H9 (cell line): ENCODE data around the gene MUC5AC. TPM values are rescaled to one million over a fixed set of nuclear protein-coding genes. Genes with fewer than 3 reads are reported as not detected.

Source experiments
- DNase-seq: peaks from one replicate; pipeline ENCODE4 v3.0.0-alpha.2; 2017
- H2AFZ ChIP-seq: one replicate; pipeline ENCODE4 v1.6.1; 2013; ENCODE audit warnings: mild to moderate bottlenecking, low read length, control low read depth, moderate library complexity
- H2AK5ac ChIP-seq: 2 replicates; pipeline ENCODE4 v1.6.1; 2013; ENCODE audit warnings: low read length, control low read depth, mixed read lengths; ENCODE audit not compliant: insufficient read length
- H2BK120ac ChIP-seq: one replicate; pipeline ENCODE4 v1.6.1; 2013; ENCODE audit warnings: low read depth, mild to moderate bottlenecking, low read length, control low read depth, inconsistent platforms; ENCODE audit not compliant: poor library complexity, severe bottlenecking
- H2BK12ac ChIP-seq: 2 replicates; pipeline ENCODE4 v1.6.1; 2013; ENCODE audit warnings: low read length, control low read depth, mixed read lengths, low read depth; ENCODE audit not compliant: insufficient read length
- H2BK15ac ChIP-seq: 2 replicates; pipeline ENCODE4 v1.6.1; 2013; ENCODE audit warnings: low read depth, low read length, control low read depth
- H2BK20ac ChIP-seq: one replicate; pipeline ENCODE4 v1.6.1; 2013; ENCODE audit warnings: low read depth, mild to moderate bottlenecking, low read length, control low read depth, inconsistent platforms; ENCODE audit not compliant: poor library complexity, severe bottlenecking
- H2BK5ac ChIP-seq: 2 replicates; pipeline ENCODE4 v1.6.1; 2013; ENCODE audit warnings: low read length, control low read depth, mixed read lengths; ENCODE audit not compliant: insufficient read length
- H3K14ac ChIP-seq: 2 replicates; pipeline ENCODE4 v1.6.1; 2013; ENCODE audit warnings: low read length, control low read depth; ENCODE audit not compliant: insufficient read depth
- H3K18ac ChIP-seq: 2 replicates; pipeline ENCODE4 v1.6.1; 2013; ENCODE audit warnings: low read depth, mild to moderate bottlenecking, mixed read lengths, low read length, control low read depth; ENCODE audit not compliant: insufficient read length
- H3K23ac ChIP-seq: 2 replicates; pipeline ENCODE4 v1.6.1; 2013; ENCODE audit warnings: low read length, control low read depth, mixed read lengths, low read depth; ENCODE audit not compliant: insufficient read length
- H3K23me2 ChIP-seq: 2 replicates; pipeline ENCODE4 v1.6.1; 2013; ENCODE audit warnings: low read depth, mild to moderate bottlenecking, mixed read lengths, low read length, control low read depth; ENCODE audit not compliant: insufficient read length, poor library complexity, severe bottlenecking
- H3K27ac ChIP-seq: 2 replicates; pipeline ENCODE4 v1.5.1; 2013; ENCODE audit warnings: low read length, control low read depth, mixed read lengths, low read depth; ENCODE audit not compliant: insufficient read length
- H3K27me3 ChIP-seq: 2 replicates; pipeline ENCODE4 v1.6.1; 2013; ENCODE audit warnings: low read length, control low read depth, inconsistent platforms; ENCODE audit not compliant: insufficient read depth
- H3K4ac ChIP-seq: 2 replicates; pipeline ENCODE4 v1.6.1; 2013; ENCODE audit warnings: low read depth, mild to moderate bottlenecking, control low read depth, inconsistent platforms, low read length, moderate library complexity
- H3K4me1 ChIP-seq: 2 replicates; pipeline ENCODE4 v1.6.1; 2013; ENCODE audit warnings: low read length, control low read depth, inconsistent platforms; ENCODE audit not compliant: insufficient read depth
- H3K4me2 ChIP-seq: 2 replicates; pipeline ENCODE4 v1.6.1; 2013; ENCODE audit warnings: low read length, control low read depth, mixed read lengths; ENCODE audit not compliant: insufficient read length, insufficient read depth
- H3K56ac ChIP-seq: 2 replicates; pipeline ENCODE4 v1.6.1; 2013; ENCODE audit warnings: low read depth, mild to moderate bottlenecking, mixed read lengths, low read length, control low read depth; ENCODE audit not compliant: insufficient read length
- H3K79me1 ChIP-seq: 2 replicates; pipeline ENCODE4 v1.6.1; 2013; ENCODE audit warnings: low read depth, mild to moderate bottlenecking, moderate library complexity, low read length, control low read depth, inconsistent platforms; ENCODE audit not compliant: insufficient read depth, poor library complexity, severe bottlenecking
- H3K79me2 ChIP-seq: 2 replicates; pipeline ENCODE4 v1.6.1; 2013; ENCODE audit warnings: low read length, control low read depth, inconsistent platforms; ENCODE audit not compliant: insufficient read depth
- H3K9ac ChIP-seq: 2 replicates; pipeline ENCODE4 v1.6.1; 2013; ENCODE audit warnings: low read length, control low read depth, mixed read lengths; ENCODE audit not compliant: insufficient read length; ENCODE audit errors: extremely low read depth
- H3K9me3 ChIP-seq: one replicate; pipeline ENCODE4 v1.6.1; 2013; ENCODE audit warnings: low read depth, low read length, inconsistent platforms; ENCODE audit not compliant: control insufficient read depth
- H3T11ph ChIP-seq: one replicate; pipeline ENCODE4 v1.6.1; 2013; ENCODE audit warnings: mild to moderate bottlenecking, low read length, control low read depth, inconsistent platforms
- H4K20me1 ChIP-seq: one replicate; pipeline ENCODE4 v1.6.1; 2013; ENCODE audit not compliant: control insufficient read depth, insufficient read length, insufficient read depth
- H4K5ac ChIP-seq: 2 replicates; pipeline ENCODE4 v1.6.1; 2013; ENCODE audit warnings: low read depth, mild to moderate bottlenecking, mixed read lengths, low read length, control low read depth; ENCODE audit not compliant: insufficient read length
- H4K8ac ChIP-seq: replicated peaks from 2 replicates; pipeline ENCODE4 v1.6.1; 2013; ENCODE audit warnings: low read length, control low read depth, mixed read lengths, low read depth; ENCODE audit not compliant: insufficient read length
- H4K91ac ChIP-seq: 2 replicates; pipeline ENCODE4 v1.6.1; 2013; ENCODE audit warnings: low read depth, mild to moderate bottlenecking, moderate library complexity, mixed read lengths, low read length, control low read depth; ENCODE audit not compliant: insufficient read length
- H3K27ac Mint-ChIP-seq, 3 experiments: 2 replicates in 2 of 3; 3 replicates in 1 of 3; pipeline ENCODE4 v1.8.0; 2020 to 2021; ENCODE audit warnings: mixed read lengths in 3 of 3, mild to moderate bottlenecking in 1 of 3, moderate library complexity in 1 of 3
- H3K27me3 Mint-ChIP-seq: 2 replicates; pipeline ENCODE4 v1.8.0; 2021; ENCODE audit warnings: low read depth, mild to moderate bottlenecking, moderate library complexity, mixed read lengths
- H3K36me3 Mint-ChIP-seq, 3 experiments: 2 replicates in 2 of 3; 3 replicates in 1 of 3; pipeline ENCODE4 v1.8.0; 2020 to 2021; ENCODE audit warnings: low read depth in 3 of 3, mixed read lengths in 3 of 3; ENCODE audit not compliant: insufficient read depth in 1 of 3
- H3K4me1 Mint-ChIP-seq, 2 experiments: 2 replicates each; pipeline ENCODE4 v1.8.0; 2020; ENCODE audit warnings: mixed read lengths in 2 of 2
- H3K4me3 Mint-ChIP-seq, 2 experiments: 2 replicates in 1 of 2; 3 replicates in 1 of 2; pipeline ENCODE4 v1.8.0; 2020 to 2021; ENCODE audit warnings: mild to moderate bottlenecking in 2 of 2, mixed read lengths in 2 of 2, moderate library complexity in 1 of 2
- H3K9me3 Mint-ChIP-seq, 2 experiments: 2 replicates in 1 of 2; 3 replicates in 1 of 2; pipeline ENCODE4 v1.8.0; 2020; ENCODE audit warnings: mild to moderate bottlenecking in 2 of 2, mixed read lengths in 2 of 2, moderate library complexity in 1 of 2
- WGBS: extraction: QIAGEN DNeasy Blood & Tissue Kit; methylation state at CpG from one replicate; pipeline ENCODE4 v1.1.7; 2013; ENCODE audit warnings: missing lambda C conversion rate, low lambda C conversion rate, mixed read lengths; ENCODE audit not compliant: insufficient read length; ENCODE audit errors: extremely low coverage; 5-methylcytosine and 5-hydroxymethylcytosine counted together
- total RNA-seq: library from RNA; stranded (reverse); gene quantifications from 2 replicates; pipeline ENCODE4 v1.2.1, GENCODE V29; 2021
- TF ChIP-seq, protein P1 (sequence below): fragments of 200-600 bp; sonication (generic); conservative IDR thresholded peaks from 3 replicates; pipeline ENCODE4 v1.8.0; 2021; ENCODE audit warnings: antibody characterized with exemption, mild to moderate bottlenecking

MUC5AC gene
- total RNA-seq, 1 experiment from 2014 or later, result not detected

DNA sequence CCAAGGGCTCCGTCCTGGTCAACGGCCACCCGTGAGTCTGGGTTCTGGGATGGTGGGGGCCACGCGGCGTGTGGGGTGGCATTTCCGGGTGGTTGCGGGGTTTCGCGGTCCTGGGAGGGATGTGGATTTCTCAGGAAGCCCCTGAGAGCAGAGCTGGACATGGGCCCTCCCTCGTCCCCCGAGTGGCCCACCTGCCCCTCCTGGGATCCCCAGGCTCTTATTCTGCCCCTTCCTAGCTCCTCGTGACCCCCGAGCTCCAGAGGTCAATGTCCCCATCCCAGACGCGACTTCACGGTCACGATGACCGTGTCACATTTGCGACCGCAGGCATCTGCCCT lies 4.4 kb downstream of the MUC5AC start:
- Histone ChIP-seq H2BK12ac (no peak overlapping the region), H3K23me2 (no peaks in the 10 kb centered on the region), H3K79me2 (no peaks in the 10 kb centered on the region), H3K9ac (no peak overlapping the region), H3K23ac (no peak overlapping the region), H4K20me1 (no peaks in the 10 kb centered on the region), H3K14ac (no peak overlapping the region; the same call in 1 of the 2 replicates), H3K79me1 (no peaks in the 10 kb centered on the region), H3K4me2 (no peak overlapping the region), H2BK120ac (no peak overlapping the region), H3T11ph (no peak overlapping the region), H3K27me3 (no peaks in the 10 kb centered on the region), H2BK20ac (no peak overlapping the region), H2BK5ac (no peak overlapping the region), H4K5ac (no peak overlapping the region), H3K27ac (no peak overlapping the region), H4K91ac (no peak overlapping the region), H2AFZ (no peak overlapping the region), H3K4ac (no peak overlapping the region), H4K8ac (no peak overlapping the region), H3K18ac (no peak overlapping the region), H2AK5ac (no peak overlapping the region), H3K4me1 (no peaks in the 10 kb centered on the region), H3K9me3 (no peaks in the 10 kb centered on the region), H3K56ac (no peak overlapping the region), H2BK15ac (no peak overlapping the region)
- DNase-seq, result no peak
- TF ChIP-seq, protein P1, sequence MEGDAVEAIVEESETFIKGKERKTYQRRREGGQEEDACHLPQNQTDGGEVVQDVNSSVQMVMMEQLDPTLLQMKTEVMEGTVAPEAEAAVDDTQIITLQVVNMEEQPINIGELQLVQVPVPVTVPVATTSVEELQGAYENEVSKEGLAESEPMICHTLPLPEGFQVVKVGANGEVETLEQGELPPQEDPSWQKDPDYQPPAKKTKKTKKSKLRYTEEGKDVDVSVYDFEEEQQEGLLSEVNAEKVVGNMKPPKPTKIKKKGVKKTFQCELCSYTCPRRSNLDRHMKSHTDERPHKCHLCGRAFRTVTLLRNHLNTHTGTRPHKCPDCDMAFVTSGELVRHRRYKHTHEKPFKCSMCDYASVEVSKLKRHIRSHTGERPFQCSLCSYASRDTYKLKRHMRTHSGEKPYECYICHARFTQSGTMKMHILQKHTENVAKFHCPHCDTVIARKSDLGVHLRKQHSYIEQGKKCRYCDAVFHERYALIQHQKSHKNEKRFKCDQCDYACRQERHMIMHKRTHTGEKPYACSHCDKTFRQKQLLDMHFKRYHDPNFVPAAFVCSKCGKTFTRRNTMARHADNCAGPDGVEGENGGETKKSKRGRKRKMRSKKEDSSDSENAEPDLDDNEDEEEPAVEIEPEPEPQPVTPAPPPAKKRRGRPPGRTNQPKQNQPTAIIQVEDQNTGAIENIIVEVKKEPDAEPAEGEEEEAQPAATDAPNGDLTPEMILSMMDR, result no peak
- Mint-ChIP-seq H3K9me3 (peaks cover 0 to 2% of the 10 kb centered on the region in 2 experiments; a peak in 1 of 5 replicates), H3K36me3 (no peaks in the 10 kb centered on the region), H3K27ac (no peak overlapping the region), H3K4me3 (no peak overlapping the region), H3K27me3 (peaks cover 4% of the 10 kb centered on the region), H3K4me1 (no peaks in the 10 kb centered on the region)
- no CpG with 5 or more reads among the region's 21 CpGs for WGBS
